ENCODE data around the gene BMP7.

The BMP7 gene

DNA sequence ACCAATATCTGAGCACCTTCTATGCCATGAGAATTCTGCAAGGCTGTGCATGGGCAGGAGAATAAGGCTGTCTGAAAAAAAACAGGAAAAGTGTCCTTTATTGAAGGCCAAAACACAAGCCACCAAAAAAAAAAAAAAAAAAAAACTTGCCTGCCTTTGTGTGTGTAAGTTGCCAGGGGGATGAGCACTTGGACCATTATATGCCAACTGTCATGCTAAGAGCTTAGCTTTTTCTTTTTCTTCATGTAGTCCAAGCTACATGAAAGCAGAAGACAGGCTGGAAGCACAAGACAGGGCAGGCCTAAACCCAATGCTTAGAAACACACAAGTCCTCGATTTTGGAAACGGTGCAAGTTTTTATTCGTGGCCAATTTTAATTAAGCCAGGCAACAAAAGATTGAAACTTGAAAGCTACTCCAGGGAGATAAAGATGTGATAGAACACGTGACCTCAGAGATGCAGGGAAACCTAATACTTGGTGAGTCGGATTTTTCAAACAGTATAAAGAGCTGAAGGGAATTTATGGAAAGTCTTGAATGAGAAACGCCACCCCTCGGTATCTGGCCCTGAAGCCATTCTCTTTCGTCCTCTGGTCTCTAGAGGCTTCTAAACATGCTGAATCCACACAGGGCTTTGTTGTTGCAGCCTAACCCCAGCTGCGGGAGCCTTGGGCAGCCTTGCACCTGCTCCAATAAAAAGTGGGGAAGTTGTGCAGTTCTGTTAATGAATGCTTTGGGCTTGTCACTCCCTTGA, 8.6 kb downstream of the BMP7 start:
- TF ChIP-seq, protein P1, sequence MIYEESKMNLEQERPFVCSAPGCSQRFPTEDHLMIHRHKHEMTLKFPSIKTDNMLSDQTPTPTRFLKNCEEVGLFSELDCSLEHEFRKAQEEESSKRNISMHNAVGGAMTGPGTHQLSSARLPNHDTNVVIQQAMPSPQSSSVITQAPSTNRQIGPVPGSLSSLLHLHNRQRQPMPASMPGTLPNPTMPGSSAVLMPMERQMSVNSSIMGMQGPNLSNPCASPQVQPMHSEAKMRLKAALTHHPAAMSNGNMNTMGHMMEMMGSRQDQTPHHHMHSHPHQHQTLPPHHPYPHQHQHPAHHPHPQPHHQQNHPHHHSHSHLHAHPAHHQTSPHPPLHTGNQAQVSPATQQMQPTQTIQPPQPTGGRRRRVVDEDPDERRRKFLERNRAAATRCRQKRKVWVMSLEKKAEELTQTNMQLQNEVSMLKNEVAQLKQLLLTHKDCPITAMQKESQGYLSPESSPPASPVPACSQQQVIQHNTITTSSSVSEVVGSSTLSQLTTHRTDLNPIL (CRISPR knock-in tag; IDR thresholded peaks at IDR 0.05; ENCODE audit: low read depth): no peak
- no peak for TF ChIP-seq ZNF8 (CRISPR knock-in tag; IDR thresholded peaks at IDR 0.05)
- TF ChIP-seq GLIS3 (CRISPR knock-in tag; IDR thresholded peaks at IDR 0.05): no peak
- no peak for TF ChIP-seq OSR1 (CRISPR knock-in tag; IDR thresholded peaks at IDR 0.05)
- TF ChIP-seq ZC3H10 (CRISPR knock-in tag; IDR thresholded peaks at IDR 0.05): no peak
- no peak for TF ChIP-seq ZFP30 (CRISPR knock-in tag; IDR thresholded peaks at IDR 0.05)
- no peak for TF ChIP-seq CSDC2 (CRISPR knock-in tag; IDR thresholded peaks at IDR 0.05)
- TF ChIP-seq ZNF565 (CRISPR knock-in tag; conservative IDR thresholded peaks at IDR 0.05; ENCODE audit: low read depth): no peak
- TF ChIP-seq SNAI2 (CRISPR knock-in tag; IDR thresholded peaks at IDR 0.05): no peak
- no peak for TF ChIP-seq RARB (CRISPR knock-in tag; IDR thresholded peaks at IDR 0.05)
- no peak for TF ChIP-seq BACH2 (CRISPR knock-in tag; IDR thresholded peaks at IDR 0.05; ENCODE audit: borderline replicate concordance)
- no peak for TF ChIP-seq ZNF70 (CRISPR knock-in tag; IDR thresholded peaks at IDR 0.05)
- TF ChIP-seq TOX (CRISPR knock-in tag; IDR thresholded peaks at IDR 0.05; ENCODE audit: borderline replicate concordance): no peak
- no peak for TF ChIP-seq PPARA (CRISPR knock-in tag; IDR thresholded peaks at IDR 0.05; ENCODE audit: borderline replicate concordance)
- TF ChIP-seq, protein P2, sequence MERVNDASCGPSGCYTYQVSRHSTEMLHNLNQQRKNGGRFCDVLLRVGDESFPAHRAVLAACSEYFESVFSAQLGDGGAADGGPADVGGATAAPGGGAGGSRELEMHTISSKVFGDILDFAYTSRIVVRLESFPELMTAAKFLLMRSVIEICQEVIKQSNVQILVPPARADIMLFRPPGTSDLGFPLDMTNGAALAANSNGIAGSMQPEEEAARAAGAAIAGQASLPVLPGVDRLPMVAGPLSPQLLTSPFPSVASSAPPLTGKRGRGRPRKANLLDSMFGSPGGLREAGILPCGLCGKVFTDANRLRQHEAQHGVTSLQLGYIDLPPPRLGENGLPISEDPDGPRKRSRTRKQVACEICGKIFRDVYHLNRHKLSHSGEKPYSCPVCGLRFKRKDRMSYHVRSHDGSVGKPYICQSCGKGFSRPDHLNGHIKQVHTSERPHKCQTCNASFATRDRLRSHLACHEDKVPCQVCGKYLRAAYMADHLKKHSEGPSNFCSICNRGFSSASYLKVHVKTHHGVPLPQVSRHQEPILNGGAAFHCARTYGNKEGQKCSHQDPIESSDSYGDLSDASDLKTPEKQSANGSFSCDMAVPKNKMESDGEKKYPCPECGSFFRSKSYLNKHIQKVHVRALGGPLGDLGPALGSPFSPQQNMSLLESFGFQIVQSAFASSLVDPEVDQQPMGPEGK (CRISPR knock-in tag; IDR thresholded peaks at IDR 0.05; ENCODE audit: borderline replicate concordance): no peak
- ATAC-seq: no peak

GRCh38 chr20:57256908-57257307, 9.5 kb downstream of the BMP7 start:
- no peak for ATAC-seq
- no peak for TF ChIP-seq ESRRG (CRISPR knock-in tag; IDR thresholded peaks at IDR 0.05)
- no peak for TF ChIP-seq ISL1 (CRISPR knock-in tag; IDR thresholded peaks at IDR 0.05)
- TF ChIP-seq CSRNP3 (CRISPR knock-in tag; IDR thresholded peaks at IDR 0.05): no peak
- TF ChIP-seq, protein P3, sequence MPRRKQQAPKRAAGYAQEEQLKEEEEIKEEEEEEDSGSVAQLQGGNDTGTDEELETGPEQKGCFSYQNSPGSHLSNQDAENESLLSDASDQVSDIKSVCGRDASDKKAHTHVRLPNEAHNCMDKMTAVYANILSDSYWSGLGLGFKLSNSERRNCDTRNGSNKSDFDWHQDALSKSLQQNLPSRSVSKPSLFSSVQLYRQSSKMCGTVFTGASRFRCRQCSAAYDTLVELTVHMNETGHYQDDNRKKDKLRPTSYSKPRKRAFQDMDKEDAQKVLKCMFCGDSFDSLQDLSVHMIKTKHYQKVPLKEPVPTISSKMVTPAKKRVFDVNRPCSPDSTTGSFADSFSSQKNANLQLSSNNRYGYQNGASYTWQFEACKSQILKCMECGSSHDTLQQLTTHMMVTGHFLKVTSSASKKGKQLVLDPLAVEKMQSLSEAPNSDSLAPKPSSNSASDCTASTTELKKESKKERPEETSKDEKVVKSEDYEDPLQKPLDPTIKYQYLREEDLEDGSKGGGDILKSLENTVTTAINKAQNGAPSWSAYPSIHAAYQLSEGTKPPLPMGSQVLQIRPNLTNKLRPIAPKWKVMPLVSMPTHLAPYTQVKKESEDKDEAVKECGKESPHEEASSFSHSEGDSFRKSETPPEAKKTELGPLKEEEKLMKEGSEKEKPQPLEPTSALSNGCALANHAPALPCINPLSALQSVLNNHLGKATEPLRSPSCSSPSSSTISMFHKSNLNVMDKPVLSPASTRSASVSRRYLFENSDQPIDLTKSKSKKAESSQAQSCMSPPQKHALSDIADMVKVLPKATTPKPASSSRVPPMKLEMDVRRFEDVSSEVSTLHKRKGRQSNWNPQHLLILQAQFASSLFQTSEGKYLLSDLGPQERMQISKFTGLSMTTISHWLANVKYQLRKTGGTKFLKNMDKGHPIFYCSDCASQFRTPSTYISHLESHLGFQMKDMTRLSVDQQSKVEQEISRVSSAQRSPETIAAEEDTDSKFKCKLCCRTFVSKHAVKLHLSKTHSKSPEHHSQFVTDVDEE (CRISPR knock-in tag; IDR thresholded peaks at IDR 0.05): no peak
- TF ChIP-seq SNAI2 (CRISPR knock-in tag; IDR thresholded peaks at IDR 0.05): no peak
- TF ChIP-seq ZC3H10 (CRISPR knock-in tag; IDR thresholded peaks at IDR 0.05): no peak
- TF ChIP-seq PPARA (CRISPR knock-in tag; IDR thresholded peaks at IDR 0.05; ENCODE audit: borderline replicate concordance): no peak
- no peak for TF ChIP-seq TOX (CRISPR knock-in tag; IDR thresholded peaks at IDR 0.05; ENCODE audit: borderline replicate concordance)

DNA sequence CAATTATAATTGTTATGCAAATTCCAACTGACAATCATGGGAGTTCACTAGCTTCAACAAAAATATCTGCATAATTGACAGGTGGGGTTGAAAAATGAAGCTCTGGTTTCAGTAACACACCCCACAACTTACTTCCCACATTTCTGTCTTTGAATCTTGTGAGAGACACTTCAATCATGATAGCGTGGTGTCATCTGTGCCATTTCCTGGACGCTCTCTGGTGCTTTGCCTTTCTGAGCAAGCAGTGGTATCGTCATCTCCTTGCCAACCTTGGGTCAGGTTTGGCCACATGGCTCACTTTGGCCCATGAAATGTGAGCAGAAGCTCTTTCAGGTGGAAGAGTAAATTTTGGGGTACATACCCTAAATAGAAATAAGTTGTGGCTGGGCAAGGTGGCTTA, 10.2 kb downstream of the BMP7 start:
- no peak for ATAC-seq
- no peak for TF ChIP-seq ESRRG (CRISPR knock-in tag; IDR thresholded peaks at IDR 0.05)
- TF ChIP-seq, protein P1 (CRISPR knock-in tag; IDR thresholded peaks at IDR 0.05; ENCODE audit: low read depth): no peak

GRCh38 chr20:57255183-57255582, 11.3 kb downstream of the BMP7 start:
- no peak for ATAC-seq
- no peak for TF ChIP-seq ZFP3 (CRISPR knock-in tag; IDR thresholded peaks at IDR 0.05)
- TF ChIP-seq ZC3H10 (CRISPR knock-in tag; IDR thresholded peaks at IDR 0.05): no peak
- TF ChIP-seq, protein P2 (CRISPR knock-in tag; IDR thresholded peaks at IDR 0.05; ENCODE audit: borderline replicate concordance): no peak
- TF ChIP-seq CSDC2 (CRISPR knock-in tag; IDR thresholded peaks at IDR 0.05): no peak
- no peak for TF ChIP-seq POU6F1 (CRISPR knock-in tag; IDR thresholded peaks at IDR 0.05; ENCODE audit: borderline replicate concordance, low read depth)
- no peak for TF ChIP-seq ARNTL (CRISPR knock-in tag; IDR thresholded peaks at IDR 0.05; ENCODE audit: borderline replicate concordance, low read depth)
- no peak for TF ChIP-seq CSRNP3 (CRISPR knock-in tag; IDR thresholded peaks at IDR 0.05)
